HEK293 (cell line): Measurements from ENCODE around the gene PPP2CA.
"Not testable (repeated sequence)": the region's sequence is repeated elsewhere in the genome, so short reads cannot be mapped to it uniquely, and the experiment has no call there.

Experiments used
- CTCF ChIA-PET: fragments of 350-600 bp; formaldehyde crosslinking; extraction: SDS; loops from one replicate; lab custom pipeline; 2021; ENCODE audit warnings: antibody characterized with exemption; lab: Yijun Ruan, JAX
- POLR2A ChIA-PET: fragments of 300-600 bp; formaldehyde crosslinking; extraction: SDS; loops from one replicate; lab custom pipeline; 2020; ENCODE audit warnings: antibody characterized with exemption, inconsistent platforms; lab: Yijun Ruan, JAX
- H3K27ac ChIP-seq: fragments of 200-500 bp; sonication (Bioruptor generic); 2 replicates; pipeline ENCODE4 v1.5.1; 2014; ENCODE audit warnings: low read depth, low read length, control low read depth, inconsistent platforms; ENCODE audit errors: extremely low read depth
- H3K36me3 ChIP-seq, 2 experiments: fragments of 200-500 bp in 1 of 2; sonication (Bioruptor generic) in 1 of 2; 1 replicate in 1 of 2; 2 replicates in 1 of 2; pipeline ENCODE4 v1.5.1; 2014 to 2017; ENCODE audit warnings: inconsistent platforms in 2 of 2, low read length in 2 of 2; ENCODE audit not compliant: control insufficient read depth in 2 of 2, insufficient read depth in 1 of 2
- H3K4me1 ChIP-seq: fragments of 200-500 bp; sonication (Bioruptor generic); 2 replicates; pipeline ENCODE4 v1.5.1; 2014; ENCODE audit warnings: mild to moderate bottlenecking, low read length, inconsistent platforms; ENCODE audit not compliant: control insufficient read depth, insufficient read depth
- H3K4me3 ChIP-seq: 2 replicates; pipeline ENCODE4 v1.5.1; 2011; ENCODE audit warnings: low read depth, mild to moderate bottlenecking, control low read depth, low read length, moderate library complexity
- H3K9me3 ChIP-seq: fragments of 200-500 bp; sonication (Bioruptor generic); 2 replicates; pipeline ENCODE4 v1.5.1; 2014; ENCODE audit warnings: low read depth, low read length, inconsistent platforms; ENCODE audit not compliant: control insufficient read depth, insufficient read depth
- FEZF1 ChIP-seq: fragments of 450-650 bp; formaldehyde crosslinking; IDR thresholded peaks from 2 replicates; pipeline ENCODE4 v1.5.1; 2016; ENCODE audit warnings: missing biosample characterization, missing genetic modification characterization
- IKZF3 ChIP-seq: fragments of 450-650 bp; IDR thresholded peaks from 2 replicates; pipeline ENCODE4 v1.5.0; 2018; ENCODE audit warnings: missing biosample characterization, mild to moderate bottlenecking, missing genetic modification characterization, moderate library complexity
- MYNN ChIP-seq: fragments of 450-650 bp; formaldehyde crosslinking; IDR thresholded peaks from 2 replicates; pipeline ENCODE4 v1.5.1; 2016; ENCODE audit warnings: missing biosample characterization, missing genetic modification characterization, borderline replicate concordance
- PRDM1 ChIP-seq: fragments of 450-650 bp; formaldehyde crosslinking; IDR thresholded peaks from 2 replicates; pipeline ENCODE4; 2016; ENCODE audit warnings: missing biosample characterization, missing genetic modification characterization
- PRDM4 ChIP-seq: fragments of 450-650 bp; formaldehyde crosslinking; IDR thresholded peaks from 2 replicates; pipeline ENCODE4 v1.5.1; 2017; ENCODE audit warnings: missing biosample characterization, missing genetic modification characterization
- SETDB1 ChIP-seq: IDR thresholded peaks from one replicate; pipeline ENCODE4 v1.6.1; 2017; ENCODE audit warnings: mild to moderate bottlenecking, low read length, moderate library complexity, mixed read lengths; ENCODE audit not compliant: insufficient read length
- ZBTB48 ChIP-seq: fragments of 450-650 bp; formaldehyde crosslinking; IDR thresholded peaks from 2 replicates; pipeline ENCODE4 v1.5.1; 2016; ENCODE audit warnings: missing biosample characterization, missing genetic modification characterization
- ZFP41 ChIP-seq: fragments of 450-650 bp; formaldehyde crosslinking; IDR thresholded peaks from 2 replicates; pipeline ENCODE4 v1.5.1; 2016; ENCODE audit warnings: missing biosample characterization, missing genetic modification characterization, borderline replicate concordance
- ZNF121 ChIP-seq: fragments of 450-650 bp; formaldehyde crosslinking; IDR thresholded peaks from 2 replicates; pipeline ENCODE4 v1.5.1; 2016; ENCODE audit warnings: missing biosample characterization, missing genetic modification characterization
- ZNF132 ChIP-seq: fragments of 450-650 bp; formaldehyde crosslinking; IDR thresholded peaks from 2 replicates; pipeline ENCODE4 v1.5.1; 2017; ENCODE audit warnings: missing biosample characterization, missing genetic modification characterization, borderline replicate concordance
- ZNF366 ChIP-seq: fragments of 450-650 bp; formaldehyde crosslinking; conservative IDR thresholded peaks from 2 replicates; pipeline ENCODE4 v1.5.1; 2016; ENCODE audit warnings: missing biosample characterization, missing genetic modification characterization
- ZNF48 ChIP-seq: fragments of 450-650 bp; formaldehyde crosslinking; IDR thresholded peaks from 2 replicates; pipeline ENCODE4 v1.5.1; 2016; ENCODE audit warnings: missing biosample characterization, missing genetic modification characterization
- ZNF510 ChIP-seq: fragments of 450-650 bp; formaldehyde crosslinking; IDR thresholded peaks from 2 replicates; pipeline ENCODE4 v1.5.1; 2018; ENCODE audit warnings: mild to moderate bottlenecking, missing genetic modification characterization, missing biosample characterization; ENCODE audit not compliant: insufficient replicate concordance
- ZNF521 ChIP-seq: fragments of 450-650 bp; formaldehyde crosslinking; IDR thresholded peaks from 2 replicates; pipeline ENCODE4 v1.5.1; 2017; ENCODE audit warnings: missing biosample characterization, mild to moderate bottlenecking, missing genetic modification characterization
- ZNF529 ChIP-seq: fragments of 450-650 bp; formaldehyde crosslinking; IDR thresholded peaks from 2 replicates; pipeline ENCODE4 v1.5.1; 2017; ENCODE audit warnings: missing genetic modification characterization, missing biosample characterization; ENCODE audit not compliant: insufficient replicate concordance
- ZNF555 ChIP-seq: fragments of 450-650 bp; formaldehyde crosslinking; conservative IDR thresholded peaks from 2 replicates; pipeline ENCODE4 v1.5.1; 2017; ENCODE audit warnings: missing biosample characterization, mild to moderate bottlenecking, missing genetic modification characterization, inconsistent platforms
- ZNF623 ChIP-seq: fragments of 450-650 bp; formaldehyde crosslinking; IDR thresholded peaks from 2 replicates; pipeline ENCODE4 v1.5.1; 2016; ENCODE audit warnings: missing biosample characterization, missing genetic modification characterization
- ZNF660 ChIP-seq: fragments of 450-650 bp; IDR thresholded peaks from 2 replicates; pipeline ENCODE4 v1.5.1; 2018; ENCODE audit warnings: missing biosample characterization, mild to moderate bottlenecking, missing genetic modification characterization
- ZNF792 ChIP-seq: fragments of 450-650 bp; formaldehyde crosslinking; IDR thresholded peaks from 2 replicates; pipeline ENCODE4 v1.5.1; 2016; ENCODE audit warnings: missing biosample characterization, missing genetic modification characterization
- TF ChIP-seq, protein P1 (sequence below): fragments of 450-650 bp; formaldehyde crosslinking; IDR thresholded peaks from 2 replicates; pipeline ENCODE4 v1.5.1; 2016; ENCODE audit warnings: missing biosample characterization, missing genetic modification characterization
- TF ChIP-seq, protein P2 (sequence below): fragments of 450-650 bp; formaldehyde crosslinking; IDR thresholded peaks from 2 replicates; pipeline ENCODE4 v1.5.1; 2016; ENCODE audit warnings: missing biosample characterization, missing genetic modification characterization

The PPP2CA gene

GRCh38 chr5:134221690-134222089 lies 4.2 kb downstream of the PPP2CA start:
- ChIA-PET POLR2A (interaction anchor here (0.8 kb wide), 1 partner anchor 19 kb away, joined by 3 read pairs; no protein-coding TSS in a partner anchor), CTCF (interaction anchor here (0.7 to 1.5 kb wide), 3 partner anchors 36 to 68 kb away, joined by 3 to 7 read pairs (median 3); no protein-coding TSS in a partner anchor)
- Histone ChIP-seq H3K36me3 (peaks cover 10 to 24% of the 10 kb centered on the region in 2 experiments; a peak in 2 of 3 replicates), H3K4me1 (peaks cover 13% of the 10 kb centered on the region)
- not testable (repeated sequence) for H3K27ac ChIP-seq, H3K4me3 ChIP-seq, H3K9me3 ChIP-seq
- TF ChIP-seq ZNF121 (tag by site-specific recombination) = peak; percentile 66; the same call in 1 of the 2 replicates
- TF ChIP-seq PRDM1 (tag by site-specific recombination) = 0 out of 2 replicates have a peak, but pooled peaks have one; percentile 35
- TF ChIP-seq, protein P1, sequence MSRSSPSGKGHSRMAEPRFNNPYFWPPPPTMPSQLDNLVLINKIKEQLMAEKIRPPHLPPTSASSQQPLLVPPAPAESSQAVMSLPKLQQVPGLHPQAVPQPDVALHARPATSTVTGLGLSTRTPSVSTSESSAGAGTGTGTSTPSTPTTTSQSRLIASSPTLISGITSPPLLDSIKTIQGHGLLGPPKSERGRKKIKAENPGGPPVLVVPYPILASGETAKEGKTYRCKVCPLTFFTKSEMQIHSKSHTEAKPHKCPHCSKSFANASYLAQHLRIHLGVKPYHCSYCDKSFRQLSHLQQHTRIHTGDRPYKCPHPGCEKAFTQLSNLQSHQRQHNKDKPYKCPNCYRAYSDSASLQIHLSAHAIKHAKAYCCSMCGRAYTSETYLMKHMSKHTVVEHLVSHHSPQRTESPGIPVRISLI (tag by site-specific recombination) = peak; percentile 22

DNA sequence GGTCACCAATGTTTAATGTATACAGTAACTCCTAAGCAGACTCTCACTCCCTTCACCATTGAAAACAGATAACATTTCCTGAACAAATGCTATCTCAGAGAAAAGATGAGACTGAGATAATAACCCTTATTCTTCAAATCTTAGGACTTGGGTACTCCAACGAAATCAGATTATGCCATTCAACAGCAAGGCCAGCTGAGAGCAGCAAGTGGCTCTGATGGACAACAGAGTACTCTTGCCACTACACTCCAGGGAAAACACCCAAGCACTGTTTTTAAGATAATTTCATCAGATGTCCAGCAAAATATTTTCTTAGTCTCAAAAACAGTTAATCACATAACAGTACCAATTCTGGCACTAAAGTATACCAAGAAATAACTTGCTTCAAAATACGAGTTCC lies 10.1 kb downstream of the PPP2CA start:
- ChIA-PET CTCF (interaction anchor here (0.6 to 1.2 kb wide), 2 partner anchors 10 to 14 kb away, joined by 3 to 4 read pairs; partner anchors contain the start of gene PPP2CA), POLR2A (interaction anchor here (2.4 kb wide), 1 partner anchor 10 kb away, joined by 10 read pairs; the partner anchor contains the start of gene PPP2CA)
- H3K36me3 ChIP-seq = peaks cover 7 to 12% of the 10 kb centered on the region in 2 experiments; a peak in 2 of 3 replicates
- no peaks in the 10 kb centered on the region for H3K9me3 ChIP-seq
- H3K4me3 ChIP-seq = no peak overlapping the region
- H3K27ac ChIP-seq = no peak overlapping the region
- H3K4me1 ChIP-seq = peaks cover 14% of the 10 kb centered on the region
- TF ChIP-seq FEZF1 (no peak), ZNF132 (tag by site-specific recombination) (no peak), PRDM4 (tag by site-specific recombination) (no peak), ZNF660 (tag by site-specific recombination) (no peak), SETDB1 (no peak), ZFP41 (tag by site-specific recombination) (no peak), ZNF510 (no peak), ZNF792 (tag by site-specific recombination) (no peak), ZNF48 (no peak), ZBTB48 (no peak), ZNF623 (tag by site-specific recombination) (no peak), IKZF3 (tag by site-specific recombination) (no peak), ZNF521 (tag by site-specific recombination) (no peak), ZNF555 (tag by site-specific recombination) (no peak), ZNF366 (tag by site-specific recombination) (no peak), MYNN (tag by site-specific recombination) (no peak), ZNF529 (tag by site-specific recombination) (no peak)
- TF ChIP-seq, protein P2, sequence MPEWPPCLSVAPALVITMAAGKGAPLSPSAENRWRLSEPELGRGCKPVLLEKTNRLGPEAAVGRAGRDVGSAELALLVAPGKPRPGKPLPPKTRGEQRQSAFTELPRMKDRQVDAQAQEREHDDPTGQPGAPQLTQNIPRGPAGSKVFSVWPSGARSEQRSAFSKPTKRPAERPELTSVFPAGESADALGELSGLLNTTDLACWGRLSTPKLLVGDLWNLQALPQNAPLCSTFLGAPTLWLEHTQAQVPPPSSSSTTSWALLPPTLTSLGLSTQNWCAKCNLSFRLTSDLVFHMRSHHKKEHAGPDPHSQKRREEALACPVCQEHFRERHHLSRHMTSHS (tag by site-specific recombination) = no peak
